HCT116 (cell line): Measurements from ENCODE around the gene GNGT1. TPM values are rescaled to one million over a fixed set of nuclear protein-coding genes. Genes with fewer than 3 reads are reported as not detected.

Experiments used
- ATAC-seq: fragments of 200-7000 bp; cut with Tn5 transposase; 2 replicates; pipeline ENCODE4 v1.9.1; 2020; ENCODE audit warnings: mild to moderate bottlenecking, moderate library complexity
- BruUV-seq: library from RNA; stranded (reverse); fragments of 400-500 nt; replicated peaks from 2 replicates; lab custom pipeline; 2021; lab: Mats Ljungman, UMichigan
- CTCF ChIA-PET: fragments of 300-600 bp; sonication (Branson Sonifier 250); formaldehyde crosslinking; loops from one replicate; lab custom pipeline; 2021; ENCODE audit warnings: antibody characterized with exemption; lab: Charles Lee
- POLR2A ChIA-PET: fragments of 300-600, 350-600 bp; sonication (Branson Sonifier 250); formaldehyde crosslinking; loops from one replicate; lab custom pipeline; 2021; ENCODE audit warnings: antibody characterized with exemption; lab: Charles Lee
- RAD21 ChIA-PET, 2 experiments: fragments of 300-600 bp; sonication (Branson Sonifier 250); formaldehyde crosslinking; loops; one replicate each; lab custom pipeline; 2023; ENCODE audit warnings: low total read pairs in 2 of 2; ENCODE audit not compliant: uncharacterized antibody in 2 of 2, unreplicated experiment in 2 of 2, low non-redundant PET in 1 of 2; lab: Charles Lee
- DNase-seq: peaks from one replicate; pipeline ENCODE4 v3.0.0-alpha.2; 2010; ENCODE audit warnings: low read depth, low spot score
- H2AFZ ChIP-seq: fragments of 200-600 bp; shearing (Covaris generic), sonication (generic); 2 replicates; pipeline ENCODE4 v1.6.1; 2017; ENCODE audit warnings: low read depth, mixed run types, mixed read lengths, antibody characterized with exemption, low read length; ENCODE audit not compliant: poor library complexity, severe bottlenecking
- H3K27ac ChIP-seq: 2 replicates; pipeline ENCODE4 v1.5.1; 2012; ENCODE audit warnings: low read depth, low read length
- H3K27me3 ChIP-seq: fragments of 200-600 bp; sonication (generic); 2 replicates; pipeline ENCODE4 v1.6.1; 2016; ENCODE audit warnings: mixed run types, low read length, mixed read lengths; ENCODE audit not compliant: insufficient read depth
- H3K36me3 ChIP-seq, 2 experiments: fragments of 200-500 bp in 1 of 2; fragments of 200-600 bp in 1 of 2; sonication (Bioruptor generic) in 1 of 2; sonication (generic) in 1 of 2; 2 replicates each; pipeline versions ENCODE4 v1.5.1 to v1.6.1; 2014 to 2016; ENCODE audit warnings: low read length in 2 of 2, inconsistent platforms in 1 of 2, mixed read lengths in 1 of 2, mixed run types in 1 of 2; ENCODE audit not compliant: insufficient read depth in 2 of 2, control insufficient read depth in 1 of 2
- H3K4me1 ChIP-seq, 2 experiments: fragments of 200-600 bp in 1 of 2; sonication (generic) in 1 of 2; 2 replicates each; pipeline versions ENCODE4 v1.5.1 to v1.6.1; 2012 to 2017; ENCODE audit warnings: low read length in 2 of 2, inconsistent platforms in 1 of 2, mild to moderate bottlenecking in 1 of 2, mixed read lengths in 1 of 2, mixed run types in 1 of 2, moderate library complexity in 1 of 2; ENCODE audit not compliant: insufficient read depth in 2 of 2, control insufficient read depth in 1 of 2
- H3K4me2 ChIP-seq: fragments of 200-600 bp; sonication (generic); 2 replicates; pipeline ENCODE4 v1.6.1; 2017; ENCODE audit warnings: mixed run types, low read length, mixed read lengths
- H3K4me3 ChIP-seq, 2 experiments: fragments of 200-600 bp in 1 of 2; sonication (generic) in 1 of 2; replicated peaks in 1 of 2; 2 replicates each; pipeline ENCODE4 v1.5.1; 2011 to 2016; ENCODE audit warnings: low read length in 2 of 2, control low read depth in 1 of 2, low read depth in 1 of 2, mild to moderate bottlenecking in 1 of 2, mixed read lengths in 1 of 2, mixed run types in 1 of 2
- H3K79me2 ChIP-seq: fragments of 200-600 bp; sonication (generic); 2 replicates; pipeline ENCODE4 v1.6.1; 2017; ENCODE audit warnings: mild to moderate bottlenecking, mixed run types, low read length, moderate library complexity, mixed read lengths; ENCODE audit not compliant: insufficient read depth
- H3K9ac ChIP-seq: fragments of 200-600 bp; sonication (generic); 2 replicates; pipeline ENCODE4 v1.6.1; 2016; ENCODE audit warnings: low read length, mixed read lengths
- H3K9me2 ChIP-seq: fragments of 200-600 bp; sonication (generic), shearing (Covaris generic); 2 replicates; pipeline ENCODE4 v1.6.1; 2017; ENCODE audit warnings: mixed run types, mild to moderate bottlenecking, moderate library complexity; ENCODE audit not compliant: insufficient read depth
- H3K9me3 ChIP-seq, 2 experiments: fragments of 200-500 bp in 1 of 2; fragments of 200-600 bp in 1 of 2; sonication (Bioruptor generic) in 1 of 2; sonication (generic) in 1 of 2; 2 replicates each; pipeline ENCODE4 v1.6.1; 2014 to 2017; ENCODE audit warnings: low read length in 2 of 2, mixed read lengths in 2 of 2, inconsistent platforms in 1 of 2, low read depth in 1 of 2, mild to moderate bottlenecking in 1 of 2, mixed run types in 1 of 2, moderate library complexity in 1 of 2; ENCODE audit not compliant: control insufficient read depth in 1 of 2, insufficient read depth in 1 of 2
- H4K20me1 ChIP-seq: fragments of 200-600 bp; sonication (generic), shearing (Covaris generic); 2 replicates; pipeline ENCODE4 v1.6.1; 2017; ENCODE audit warnings: mixed run types, mild to moderate bottlenecking, moderate library complexity; ENCODE audit not compliant: insufficient read depth
- CBX3 ChIP-seq: IDR thresholded peaks from 2 replicates; pipeline ENCODE4 v1.6.1; 2012; ENCODE audit warnings: low read depth
- CTCF ChIP-seq, 3 experiments: fragments of 200-600 bp in 1 of 3; sonication (generic) in 1 of 3; IDR thresholded peaks in 2 of 3; conservative IDR thresholded peaks in 1 of 3; 2 replicates each; pipeline ENCODE4 v1.5.1; 2012 to 2017; ENCODE audit warnings: low read depth in 2 of 3, low read length in 2 of 3, antibody characterized with exemption in 1 of 3, borderline replicate concordance in 1 of 3, control low read depth in 1 of 3, mild to moderate bottlenecking in 1 of 3, mixed read lengths in 1 of 3, mixed run types in 1 of 3, moderate library complexity in 1 of 3; ENCODE audit not compliant: insufficient read depth in 1 of 3
- ELF1 ChIP-seq: IDR thresholded peaks from 2 replicates; pipeline ENCODE4 v1.6.1; 2012; ENCODE audit warnings: low read depth, borderline replicate concordance
- EZH2phosphoT487 ChIP-seq: fragments of 200-600 bp; IDR thresholded peaks from 2 replicates; pipeline ENCODE4 v1.6.1; 2018; ENCODE audit warnings: antibody characterized with exemption, borderline replicate concordance
- FOSL1 ChIP-seq: IDR thresholded peaks from 2 replicates; pipeline ENCODE4 v1.6.1; 2012; ENCODE audit warnings: low read depth
- JUND ChIP-seq: IDR thresholded peaks from 2 replicates; pipeline ENCODE4 v1.6.1; 2012
- POLR2A ChIP-seq: IDR thresholded peaks from 2 replicates; pipeline ENCODE4 v1.7.0; 2011; ENCODE audit warnings: borderline replicate concordance; ENCODE audit not compliant: insufficient read depth, insufficient read length; ENCODE audit errors: extremely low read depth
- POLR2AphosphoS5 ChIP-seq: IDR thresholded peaks from 2 replicates; pipeline ENCODE4 v1.6.1; 2011; ENCODE audit warnings: mild to moderate bottlenecking, low read depth, low read length, moderate library complexity
- REST ChIP-seq: IDR thresholded peaks from 2 replicates; pipeline ENCODE4 v1.6.1; 2012; ENCODE audit warnings: low read depth
- SIN3A ChIP-seq: IDR thresholded peaks from 2 replicates; pipeline ENCODE4 v1.6.1; 2012; ENCODE audit warnings: low read depth
- SP1 ChIP-seq: IDR thresholded peaks from 2 replicates; pipeline ENCODE4 v1.6.1; 2012; ENCODE audit warnings: low read depth
- YY1 ChIP-seq: IDR thresholded peaks from 2 replicates; pipeline ENCODE4 v1.6.1; 2011; ENCODE audit warnings: low read length, low read depth, moderate library complexity, mild to moderate bottlenecking; ENCODE audit not compliant: insufficient replicate concordance; ENCODE audit errors: extremely low read depth
- intact Hi-C: fragments of 100-400 bp; cut with micrococcal nuclease; formaldehyde crosslinking; loops from 2 replicates; pipeline ENCODE4 v1.10.0; 2022
- total RNA-seq: library from RNA; stranded (reverse); gene quantifications from one replicate; pipeline ENCODE4 v1.2.1, GENCODE V29; 2021; ENCODE audit not compliant: unreplicated experiment
- TF ChIP-seq, protein P1 (sequence below): IDR thresholded peaks from 2 replicates; pipeline ENCODE4 v1.6.1; 2011; ENCODE audit warnings: mild to moderate bottlenecking, low read length, moderate library complexity; ENCODE audit not compliant: insufficient replicate concordance; ENCODE audit errors: extremely low read depth
- TF ChIP-seq, protein P2 (sequence below): IDR thresholded peaks from 2 replicates; pipeline ENCODE4 v1.6.1; 2012

The GNGT1 gene
- total RNA-seq, 1 experiment from 2014 or later = 0.91 TPM

- Histone ChIP-seq H3K36me3 (no peaks in the 10 kb centered on the region), H3K9ac (no peak overlapping the region), H3K27me3 (no peaks in the 10 kb centered on the region; the same call in 1 of the 2 replicates), H3K4me1 (no peaks in the 10 kb centered on the region), H3K79me2 (no peaks in the 10 kb centered on the region), H3K9me2 (no peaks in the 10 kb centered on the region), H3K4me2 (no peak overlapping the region), H3K4me3 (no peak overlapping the region), H3K27ac (no peak overlapping the region), H3K9me3 (no peaks in the 10 kb centered on the region), H2AFZ (no peak overlapping the region), H4K20me1 (no peaks in the 10 kb centered on the region)
- ATAC-seq = no peak
- BruUV-seq = no TSS peak
- ChIA-PET POLR2A (no interaction called here), RAD21 (no interaction called here), CTCF (no interaction called here)
- intact Hi-C loops = no loop called here
- DNase-seq = no peak
- TF ChIP-seq FOSL1 (no peak), SP1 (no peak), POLR2AphosphoS5 (no peak), POLR2A (no peak), YY1 (no peak), ELF1 (no peak), JUND (no peak), CBX3 (no peak), EZH2phosphoT487 (no peak), CTCF (IDR thresholded peaks at IDR 0.05 in 2 of 3, conservative IDR thresholded peaks at IDR 0.05 in 1 of 3; ENCODE audit: borderline replicate concordance in 1 of 3, insufficient read depth in 1 of 3, low read depth in 2 of 3, low read length in 2 of 3) (no peak), SIN3A (no peak), REST (no peak)
- TF ChIP-seq, protein P1, sequence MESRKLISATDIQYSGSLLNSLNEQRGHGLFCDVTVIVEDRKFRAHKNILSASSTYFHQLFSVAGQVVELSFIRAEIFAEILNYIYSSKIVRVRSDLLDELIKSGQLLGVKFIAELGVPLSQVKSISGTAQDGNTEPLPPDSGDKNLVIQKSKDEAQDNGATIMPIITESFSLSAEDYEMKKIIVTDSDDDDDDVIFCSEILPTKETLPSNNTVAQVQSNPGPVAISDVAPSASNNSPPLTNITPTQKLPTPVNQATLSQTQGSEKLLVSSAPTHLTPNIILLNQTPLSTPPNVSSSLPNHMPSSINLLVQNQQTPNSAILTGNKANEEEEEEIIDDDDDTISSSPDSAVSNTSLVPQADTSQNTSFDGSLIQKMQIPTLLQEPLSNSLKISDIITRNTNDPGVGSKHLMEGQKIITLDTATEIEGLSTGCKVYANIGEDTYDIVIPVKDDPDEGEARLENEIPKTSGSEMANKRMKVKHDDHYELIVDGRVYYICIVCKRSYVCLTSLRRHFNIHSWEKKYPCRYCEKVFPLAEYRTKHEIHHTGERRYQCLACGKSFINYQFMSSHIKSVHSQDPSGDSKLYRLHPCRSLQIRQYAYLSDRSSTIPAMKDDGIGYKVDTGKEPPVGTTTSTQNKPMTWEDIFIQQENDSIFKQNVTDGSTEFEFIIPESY = no peak
- TF ChIP-seq, protein P2, sequence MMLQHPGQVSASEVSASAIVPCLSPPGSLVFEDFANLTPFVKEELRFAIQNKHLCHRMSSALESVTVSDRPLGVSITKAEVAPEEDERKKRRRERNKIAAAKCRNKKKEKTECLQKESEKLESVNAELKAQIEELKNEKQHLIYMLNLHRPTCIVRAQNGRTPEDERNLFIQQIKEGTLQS = no peak
Observed at GRCh38 chr7:93933156-93933555, 26.8 kb downstream of the GNGT1 start.
